Activated CD4-positive, alpha-beta T cell treated with anti-CD3 and anti-CD28 coated beads, Interleukin-2, amount 10 ng/mL, durations not matched to agents 24 days and 14 days (primary cell): ENCODE measurements around the gene KRTAP9-6. TPM values are rescaled to one million over a fixed set of nuclear protein-coding genes. Genes with fewer than 3 reads are reported as not detected.
"Not testable (repeated sequence)": the region's sequence is repeated elsewhere in the genome, so short reads cannot be mapped to it uniquely, and the experiment has no call there.

ENCODE experiments used
- DNase-seq: peaks from one replicate; pipeline ENCODE4 v3.0.0; 2022
- H3K27ac Mint-ChIP-seq: one replicate; pipeline ENCODE4 v1.8.0; 2022; ENCODE audit warnings: mild to moderate bottlenecking, mixed read lengths
- H3K27me3 Mint-ChIP-seq: one replicate; pipeline ENCODE4 v1.8.0; 2022; ENCODE audit warnings: mixed read lengths
- H3K36me3 Mint-ChIP-seq: one replicate; pipeline ENCODE4 v1.8.0; 2022; ENCODE audit warnings: low read depth, mild to moderate bottlenecking, mixed read lengths
- H3K4me1 Mint-ChIP-seq: one replicate; pipeline ENCODE4 v1.8.0; 2021; ENCODE audit warnings: mixed read lengths
- H3K4me3 Mint-ChIP-seq: one replicate; pipeline ENCODE4 v1.8.0; 2022; ENCODE audit warnings: mild to moderate bottlenecking, moderate library complexity, mixed read lengths
- H3K9me3 Mint-ChIP-seq: one replicate; pipeline ENCODE4 v1.8.0; 2021; ENCODE audit warnings: mixed read lengths
- intact Hi-C: fragments of 100-400 bp; cut with micrococcal nuclease; formaldehyde crosslinking; loops from one replicate; pipeline ENCODE4 v1.15.1; 2023
- total RNA-seq: library from RNA; stranded (reverse); gene quantifications from 2 replicates; pipeline ENCODE4 v1.2.3, GENCODE V29; 2022

The KRTAP9-6 gene
- total RNA-seq, 1 donor from 2014 or later, result not detected

GRCh38 chr17:41254861-41255260 is 10.3 kb upstream of the KRTAP9-6 start:
- no peak overlapping the region for H3K27ac Mint-ChIP-seq
- H3K9me3 Mint-ChIP-seq, result no peaks in the 10 kb centered on the region
- intact Hi-C loops, result loop anchor here (5.0 kb wide), 1 partner anchor 42 kb away; no protein-coding TSS in a partner anchor
- H3K27me3 Mint-ChIP-seq, result peaks cover 34% of the 10 kb centered on the region
- no peaks in the 10 kb centered on the region for H3K36me3 Mint-ChIP-seq
- no peak overlapping the region for H3K4me3 Mint-ChIP-seq
- H3K4me1 Mint-ChIP-seq, result no peaks in the 10 kb centered on the region
- DNase-seq, result peak; percentile 40

- not testable (repeated sequence) for H3K9me3 Mint-ChIP-seq, H3K27ac Mint-ChIP-seq, H3K36me3 Mint-ChIP-seq, H3K4me3 Mint-ChIP-seq, H3K4me1 Mint-ChIP-seq
- intact Hi-C loops, result loop anchor here (5.0 kb wide), 1 partner anchor 42 kb away; no protein-coding TSS in a partner anchor
- peaks cover 35% of the 10 kb centered on the region for H3K27me3 Mint-ChIP-seq
- DNase-seq, result peak; percentile 29
Measured at GRCh38 chr17:41255381-41256290, 9.5 kb upstream of the KRTAP9-6 start, which contains the start of gene KRTAP9-9. Gene KRTAP9-9 (plus strand): TSS chr17:41255384.

GRCh38 chr17:41256291-41256685 is 8.9 kb upstream of the KRTAP9-6 start:
- Mint-ChIP-seq H3K36me3 (no peaks in the 10 kb centered on the region), H3K4me1 (no peaks in the 10 kb centered on the region), H3K27me3 (peaks cover 38% of the 10 kb centered on the region), H3K9me3 (no peaks in the 10 kb centered on the region), H3K27ac (no peak overlapping the region), H3K4me3 (no peak overlapping the region)
- intact Hi-C loops, result loop anchor here (5.0 kb wide), 1 partner anchor 41 kb away; no protein-coding TSS in a partner anchor
- no peak for DNase-seq

GRCh38 chr17:41258406-41258805 is 6.8 kb upstream of the KRTAP9-6 start:
- no peak for DNase-seq
- Mint-ChIP-seq H3K4me1 (no peaks in the 10 kb centered on the region), H3K36me3 (no peaks in the 10 kb centered on the region), H3K4me3 (no peak overlapping the region), H3K27ac (no peak overlapping the region), H3K9me3 (no peaks in the 10 kb centered on the region), H3K27me3 (peaks cover 33% of the 10 kb centered on the region)
- intact Hi-C loops, result loop anchor here (5.0 kb wide), 1 partner anchor 39 kb away; no protein-coding TSS in a partner anchor

GRCh38 chr17:41263212-41263611 is 2.0 kb upstream of the KRTAP9-6 start:
- no peaks in the 10 kb centered on the region for H3K36me3 Mint-ChIP-seq
- no peak overlapping the region for H3K4me3 Mint-ChIP-seq
- peaks cover 26% of the 10 kb centered on the region for H3K27me3 Mint-ChIP-seq
- no peak overlapping the region for H3K27ac Mint-ChIP-seq
- H3K4me1 Mint-ChIP-seq, result no peaks in the 10 kb centered on the region
- DNase-seq, result peak; percentile 34
- intact Hi-C loops, result no loop called here
- H3K9me3 Mint-ChIP-seq, result no peaks in the 10 kb centered on the region

- Mint-ChIP-seq H3K27ac (no peak overlapping the region), H3K4me1 (no peaks in the 10 kb centered on the region), H3K36me3 (no peaks in the 10 kb centered on the region), H3K4me3 (no peak overlapping the region), H3K27me3 (peaks cover 20% of the 10 kb centered on the region), H3K9me3 (no peaks in the 10 kb centered on the region)
- intact Hi-C loops, result no loop called here
- peak; percentile 34 for DNase-seq
Measured at GRCh38 chr17:41264599-41264998, 579 bp upstream of the KRTAP9-6 start.

GRCh38 chr17:41267711-41268110 is 2.5 kb downstream of the KRTAP9-6 start:
- H3K4me3 Mint-ChIP-seq, result no peak overlapping the region
- no peaks in the 10 kb centered on the region for H3K36me3 Mint-ChIP-seq
- intact Hi-C loops, result no loop called here
- no peak overlapping the region for H3K27ac Mint-ChIP-seq
- no peaks in the 10 kb centered on the region for H3K9me3 Mint-ChIP-seq
- no peaks in the 10 kb centered on the region for H3K4me1 Mint-ChIP-seq
- H3K27me3 Mint-ChIP-seq, result peaks cover 6% of the 10 kb centered on the region
- DNase-seq, result no peak

GRCh38 chr17:41271323-41271722 is 6.1 kb downstream of the KRTAP9-6 start:
- not testable (repeated sequence) for H3K27ac Mint-ChIP-seq

GRCh38 chr17:41271858-41272257 is 6.7 kb downstream of the KRTAP9-6 start:
- H3K4me1 Mint-ChIP-seq, result no peaks in the 10 kb centered on the region
- no peaks in the 10 kb centered on the region for H3K36me3 Mint-ChIP-seq
- no peak overlapping the region for H3K4me3 Mint-ChIP-seq
- no peak for DNase-seq
- no peak overlapping the region for H3K27ac Mint-ChIP-seq
- intact Hi-C loops, result no loop called here
- peaks cover 7% of the 10 kb centered on the region for H3K27me3 Mint-ChIP-seq
- no peaks in the 10 kb centered on the region for H3K9me3 Mint-ChIP-seq

More at GRCh38 chr17:41271323-41271722, 6.1 kb downstream of the KRTAP9-6 start:
- H3K27me3 Mint-ChIP-seq, H3K4me1 Mint-ChIP-seq, H3K9me3 Mint-ChIP-seq, intact Hi-C loops, H3K4me3 Mint-ChIP-seq, DNase-seq, H3K36me3 Mint-ChIP-seq: not testable (repeated sequence)

- H3K36me3 Mint-ChIP-seq, H3K27ac Mint-ChIP-seq, H3K9me3 Mint-ChIP-seq, H3K4me3 Mint-ChIP-seq, intact Hi-C loops, H3K4me1 Mint-ChIP-seq: not testable (repeated sequence)
- H3K27me3 Mint-ChIP-seq, result peaks cover 11% of the 10 kb centered on the region
- DNase-seq, result peak; percentile 45
Measured at GRCh38 chr17:41275648-41276190, 10.5 kb downstream of the KRTAP9-6 start, which contains the start of gene KRTAP9-7. Gene KRTAP9-7 (plus strand): TSS chr17:41275698. CDS start chr17:41275698, 0 bp downstream.

- Mint-ChIP-seq H3K4me1 (no peaks in the 10 kb centered on the region), H3K27me3 (peaks cover 11% of the 10 kb centered on the region), H3K27ac (no peak overlapping the region), H3K36me3 (no peaks in the 10 kb centered on the region), H3K4me3 (no peak overlapping the region), H3K9me3 (no peaks in the 10 kb centered on the region)
- DNase-seq, result peak; percentile 13
- intact Hi-C loops, result no loop called here
Measured at GRCh38 chr17:41278176-41278955, 13.2 kb downstream of the KRTAP9-6 start.

- intact Hi-C loops, result no loop called here
- H3K27ac Mint-ChIP-seq, result no peak overlapping the region
- no peaks in the 10 kb centered on the region for H3K27me3 Mint-ChIP-seq
- no peak overlapping the region for H3K4me3 Mint-ChIP-seq
- no peaks in the 10 kb centered on the region for H3K4me1 Mint-ChIP-seq
- H3K9me3 Mint-ChIP-seq, result no peaks in the 10 kb centered on the region
- no peaks in the 10 kb centered on the region for H3K36me3 Mint-ChIP-seq
- peak; percentile 11 for DNase-seq
Measured at GRCh38 chr17:41284043-41284442, 18.9 kb downstream of the KRTAP9-6 start.

GRCh38 chr17:41284546-41284945 is 19.4 kb downstream of the KRTAP9-6 start:
- peak; percentile 32 for DNase-seq
- no peaks in the 10 kb centered on the region for H3K36me3 Mint-ChIP-seq
- H3K4me1 Mint-ChIP-seq, result no peaks in the 10 kb centered on the region
- no peaks in the 10 kb centered on the region for H3K9me3 Mint-ChIP-seq
- no peak overlapping the region for H3K4me3 Mint-ChIP-seq
- H3K27ac Mint-ChIP-seq, result no peak overlapping the region
- intact Hi-C loops, result no loop called here
- no peaks in the 10 kb centered on the region for H3K27me3 Mint-ChIP-seq
